MG63 (cell line): ENCODE measurements around the gene CENPE. TPM values are rescaled to one million over a fixed set of nuclear protein-coding genes. Genes with fewer than 3 reads are reported as not detected.

Source experiments
- DNase-seq: peaks from one replicate; pipeline ENCODE4 v3.0.0-alpha.2; 2020
- H3K27me3 ChIP-seq: fragments of 250-450 bp; sonication (Bioruptor Pico); 2 replicates; pipeline ENCODE4 v1.5.1; 2020; ENCODE audit warnings: mild to moderate bottlenecking, moderate library complexity
- H3K36me3 ChIP-seq: fragments of 250-450 bp; sonication (Bioruptor Pico); 2 replicates; pipeline ENCODE4 v1.5.1; 2020; ENCODE audit warnings: mild to moderate bottlenecking, moderate library complexity
- H3K4me3 ChIP-seq: fragments of 250-450 bp; sonication (Bioruptor Pico); 2 replicates; pipeline ENCODE4 v1.5.1; 2020; ENCODE audit warnings: mild to moderate bottlenecking, moderate library complexity
- H3K9me3 ChIP-seq: fragments of 250-450 bp; sonication (Bioruptor Pico); 2 replicates; pipeline ENCODE4 v1.5.1; 2020; ENCODE audit warnings: mild to moderate bottlenecking, moderate library complexity
- total RNA-seq: library from RNA; depleted of rRNA; stranded (reverse); fragments of >200 nt; shearing (Covaris generic); gene quantifications from 2 replicates; pipeline ENCODE4 v1.2.3, GENCODE V29; 2014; ENCODE audit warnings: low replicate concordance

Gene CENPE
- total RNA-seq, 1 experiment from 2014 or later: 7.5 TPM

GRCh38 chr4:103098756-103099440, 99.2 kb downstream of the CENPE start:
- Histone ChIP-seq H3K9me3 (no peaks in the 10 kb centered on the region), H3K4me3 (peak overlapping the region; percentile 32; the same call in 1 of the 2 replicates), H3K27me3 (no peaks in the 10 kb centered on the region), H3K36me3 (no peaks in the 10 kb centered on the region)
- DNase-seq: no peak

DNA sequence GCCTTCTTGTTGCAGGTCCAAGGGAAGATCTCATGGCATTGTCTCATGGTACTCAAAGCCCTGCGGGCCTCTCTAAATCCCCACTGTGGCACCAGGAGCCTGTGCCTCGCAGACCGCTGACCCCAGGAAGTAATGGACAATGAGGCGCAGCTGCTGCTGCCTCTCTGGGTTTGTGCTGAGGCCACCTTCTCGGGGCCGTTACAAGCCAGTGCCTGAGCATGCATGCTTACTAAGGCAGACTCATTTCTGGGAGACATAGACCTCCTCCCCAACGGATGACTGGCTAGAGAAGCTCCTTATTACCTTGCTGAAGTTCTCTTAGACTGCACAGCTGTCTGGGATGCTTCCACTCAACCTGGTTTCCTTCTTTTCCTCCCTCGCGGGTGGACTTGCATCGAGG, 99.8 kb downstream of the CENPE start:
- Histone ChIP-seq H3K9me3 (no peaks in the 10 kb centered on the region), H3K4me3 (no peak overlapping the region), H3K27me3 (no peaks in the 10 kb centered on the region), H3K36me3 (no peaks in the 10 kb centered on the region)
- DNase-seq: no peak

DNA sequence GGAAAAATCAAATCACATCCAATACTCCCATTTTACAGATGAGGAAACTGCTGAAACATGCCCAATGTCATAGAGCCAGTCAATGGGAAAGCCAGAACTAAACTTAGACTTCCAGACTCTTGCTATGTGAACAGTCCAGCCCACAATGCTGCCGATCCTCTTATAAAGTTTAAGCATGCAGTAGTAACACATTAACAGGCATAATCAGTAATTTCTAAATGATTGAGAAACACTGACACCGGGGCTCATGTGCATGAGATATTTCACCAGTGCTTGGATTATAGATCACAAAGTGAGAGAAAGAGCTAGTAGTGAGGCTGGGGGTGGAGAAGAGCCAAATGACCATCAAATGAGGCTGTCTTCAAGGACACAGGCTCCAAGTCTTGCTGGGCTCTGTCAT, 101.0 kb downstream of the CENPE start:
- no peak overlapping the region for H3K4me3 ChIP-seq
- no peak for DNase-seq
- H3K9me3 ChIP-seq: no peaks in the 10 kb centered on the region
- H3K36me3 ChIP-seq: no peaks in the 10 kb centered on the region
- no peaks in the 10 kb centered on the region for H3K27me3 ChIP-seq

- no peak for DNase-seq
- no peaks in the 10 kb centered on the region for H3K36me3 ChIP-seq
- H3K9me3 ChIP-seq: no peaks in the 10 kb centered on the region
- no peak overlapping the region for H3K4me3 ChIP-seq
- no peaks in the 10 kb centered on the region for H3K27me3 ChIP-seq
These were observed 103.1 kb downstream of the CENPE start for GRCh38 chr4:103095080-103095479.

DNA sequence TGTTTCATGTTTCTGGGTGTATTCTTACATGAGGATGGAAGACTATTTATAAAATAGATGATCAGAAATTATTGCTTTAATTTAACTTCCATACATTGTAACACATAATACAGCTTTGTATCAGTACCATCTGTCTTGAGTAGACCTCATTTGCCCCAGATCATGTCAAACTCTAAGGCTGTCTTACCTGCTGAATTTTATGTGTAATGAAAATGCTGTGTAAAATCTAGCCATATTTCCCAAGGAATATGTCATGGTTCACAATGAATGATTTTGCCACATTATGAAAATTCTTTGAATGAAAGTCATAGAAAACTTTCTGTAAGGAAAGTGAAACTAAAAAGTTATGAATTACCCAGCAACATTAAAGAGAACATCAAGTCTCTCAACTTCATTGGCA, 105.9 kb downstream of the CENPE start:
- DNase-seq: no peak
- Histone ChIP-seq H3K27me3 (no peaks in the 10 kb centered on the region), H3K36me3 (no peaks in the 10 kb centered on the region), H3K9me3 (no peaks in the 10 kb centered on the region), H3K4me3 (no peak overlapping the region)

GRCh38 chr4:103091601-103092223, 106.4 kb downstream of the CENPE start:
- Histone ChIP-seq H3K4me3 (no peak overlapping the region), H3K36me3 (no peaks in the 10 kb centered on the region), H3K27me3 (no peaks in the 10 kb centered on the region), H3K9me3 (no peaks in the 10 kb centered on the region)
- DNase-seq: no peak

- no peaks in the 10 kb centered on the region for H3K27me3 ChIP-seq
- H3K4me3 ChIP-seq: no peak overlapping the region
- no peaks in the 10 kb centered on the region for H3K9me3 ChIP-seq
- H3K36me3 ChIP-seq: no peaks in the 10 kb centered on the region
- DNase-seq: no peak
These were observed 108.7 kb downstream of the CENPE start for GRCh38 chr4:103089481-103089880.

- no peak for DNase-seq
- Histone ChIP-seq H3K4me3 (no peak overlapping the region), H3K27me3 (no peaks in the 10 kb centered on the region), H3K36me3 (no peaks in the 10 kb centered on the region), H3K9me3 (no peaks in the 10 kb centered on the region)
These were observed 111.6 kb downstream of the CENPE start for GRCh38 chr4:103086551-103086950.

DNA sequence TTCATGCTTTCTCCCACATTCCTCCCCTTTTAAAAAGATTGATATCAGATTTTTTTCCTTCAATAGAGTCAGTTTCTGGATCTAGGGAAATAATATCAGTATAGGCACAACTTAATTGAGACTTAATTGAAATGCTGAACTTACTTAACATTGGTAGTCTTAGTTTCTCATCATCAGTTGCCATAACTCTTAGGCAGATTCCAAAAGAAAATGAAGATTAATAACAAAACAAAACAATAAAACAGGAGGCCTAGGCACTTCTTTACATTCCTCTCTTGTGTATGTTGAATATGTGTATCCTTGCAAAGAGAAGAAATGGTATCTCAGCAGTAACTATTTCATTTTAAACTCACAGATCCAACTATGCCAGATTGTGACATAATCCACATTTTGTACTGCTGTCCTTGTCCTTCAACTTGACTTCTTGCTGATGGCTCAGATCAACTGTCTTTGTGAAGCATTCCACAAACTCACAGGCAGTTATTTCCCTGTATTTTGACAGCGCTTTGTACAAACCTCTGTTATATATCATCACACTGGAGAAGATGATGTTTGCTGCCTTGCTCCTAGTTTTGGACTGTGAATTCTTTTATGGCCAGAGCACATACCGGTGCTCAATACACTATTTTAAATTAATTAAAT, 112.5 kb downstream of the CENPE start:
- DNase-seq: no peak
- Histone ChIP-seq H3K9me3 (no peaks in the 10 kb centered on the region), H3K27me3 (no peaks in the 10 kb centered on the region), H3K4me3 (no peak overlapping the region), H3K36me3 (no peaks in the 10 kb centered on the region)

- Histone ChIP-seq H3K9me3 (no peaks in the 10 kb centered on the region), H3K4me3 (no peak overlapping the region), H3K27me3 (no peaks in the 10 kb centered on the region), H3K36me3 (no peaks in the 10 kb centered on the region)
- no peak for DNase-seq
These were observed 118.5 kb downstream of the CENPE start for GRCh38 chr4:103079621-103080020.

GRCh38 chr4:103076747-103077347, 121.3 kb downstream of the CENPE start, which contains the start of gene SLC9B2:
Gene SLC9B2 (minus strand): TSS chr4:103076761. CDS start chr4:103067550, 9,211 bp downstream.
- Histone ChIP-seq H3K36me3 (no peaks in the 10 kb centered on the region), H3K9me3 (no peaks in the 10 kb centered on the region), H3K27me3 (no peaks in the 10 kb centered on the region), H3K4me3 (peak within 1 kb of the TSS; percentile 63)
- DNase-seq: no peak

- peak; percentile 65 for DNase-seq
- Histone ChIP-seq H3K27me3 (no peaks in the 10 kb centered on the region), H3K4me3 (peak overlapping the region; percentile 63), H3K9me3 (no peaks in the 10 kb centered on the region), H3K36me3 (no peaks in the 10 kb centered on the region)
These were observed 122.0 kb downstream of the CENPE start for GRCh38 chr4:103075894-103076746.

DNA sequence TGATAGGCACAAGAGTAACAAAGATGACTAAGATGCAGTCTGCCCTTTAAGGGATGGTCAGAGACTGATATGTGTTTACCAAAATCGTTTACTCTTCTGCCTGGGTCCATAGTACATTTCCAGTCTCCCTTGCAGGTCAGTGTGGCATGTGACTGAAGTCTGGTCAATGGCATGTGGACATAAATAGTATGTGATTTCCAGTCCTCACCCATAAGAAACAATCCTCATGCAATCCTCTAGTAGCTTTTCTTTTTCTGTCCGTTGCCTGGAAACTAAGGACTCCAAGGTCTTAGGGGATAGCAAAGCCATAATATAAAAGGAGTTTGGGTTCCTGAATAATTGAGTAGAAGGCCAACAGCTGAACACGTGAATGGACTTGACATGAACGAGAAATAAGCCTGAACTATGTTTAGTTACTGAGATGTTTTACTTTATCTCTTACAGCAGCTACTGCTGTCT, 122.7 kb downstream of the CENPE start:
- no peaks in the 10 kb centered on the region for H3K9me3 ChIP-seq
- no peak for DNase-seq
- H3K4me3 ChIP-seq: peak overlapping the region; percentile 63
- H3K27me3 ChIP-seq: no peaks in the 10 kb centered on the region
- no peaks in the 10 kb centered on the region for H3K36me3 ChIP-seq

DNA sequence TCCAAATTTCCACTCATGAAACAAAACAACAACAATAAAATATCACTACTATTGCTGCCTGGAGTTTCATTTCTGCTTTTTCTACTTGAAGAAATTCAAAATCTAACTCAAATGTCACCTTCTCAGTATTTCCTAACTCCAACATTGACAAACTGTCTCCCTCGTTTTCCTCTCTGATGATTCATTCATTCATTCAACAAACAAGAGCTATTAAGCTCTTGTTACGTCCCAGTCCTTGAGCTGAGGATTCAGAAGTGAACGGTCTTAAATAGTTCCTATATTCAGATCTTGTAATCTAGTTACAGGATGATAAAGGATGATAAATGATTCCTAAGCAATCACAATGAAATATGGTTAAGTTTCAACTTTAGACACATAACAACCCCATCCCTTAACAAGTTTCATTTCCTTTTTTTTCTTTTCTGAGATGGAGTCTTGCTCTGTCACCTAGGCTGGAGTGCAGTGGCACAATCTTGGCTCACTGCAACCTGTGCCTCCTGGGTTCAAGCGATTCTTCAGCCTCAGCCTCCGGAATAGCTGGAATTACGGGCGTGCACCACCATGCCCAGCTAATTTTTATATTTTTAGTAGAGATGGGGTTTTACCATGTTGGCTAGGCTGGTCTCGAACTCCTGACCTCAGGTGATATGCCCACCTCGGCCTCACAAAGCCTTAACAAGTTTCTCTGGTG, 123.3 kb downstream of the CENPE start:
- H3K36me3 ChIP-seq: no peaks in the 10 kb centered on the region
- H3K4me3 ChIP-seq: peak overlapping the region; percentile 63; the same call in 1 of the 2 replicates
- no peaks in the 10 kb centered on the region for H3K27me3 ChIP-seq
- H3K9me3 ChIP-seq: no peaks in the 10 kb centered on the region
- no peak for DNase-seq

DNA sequence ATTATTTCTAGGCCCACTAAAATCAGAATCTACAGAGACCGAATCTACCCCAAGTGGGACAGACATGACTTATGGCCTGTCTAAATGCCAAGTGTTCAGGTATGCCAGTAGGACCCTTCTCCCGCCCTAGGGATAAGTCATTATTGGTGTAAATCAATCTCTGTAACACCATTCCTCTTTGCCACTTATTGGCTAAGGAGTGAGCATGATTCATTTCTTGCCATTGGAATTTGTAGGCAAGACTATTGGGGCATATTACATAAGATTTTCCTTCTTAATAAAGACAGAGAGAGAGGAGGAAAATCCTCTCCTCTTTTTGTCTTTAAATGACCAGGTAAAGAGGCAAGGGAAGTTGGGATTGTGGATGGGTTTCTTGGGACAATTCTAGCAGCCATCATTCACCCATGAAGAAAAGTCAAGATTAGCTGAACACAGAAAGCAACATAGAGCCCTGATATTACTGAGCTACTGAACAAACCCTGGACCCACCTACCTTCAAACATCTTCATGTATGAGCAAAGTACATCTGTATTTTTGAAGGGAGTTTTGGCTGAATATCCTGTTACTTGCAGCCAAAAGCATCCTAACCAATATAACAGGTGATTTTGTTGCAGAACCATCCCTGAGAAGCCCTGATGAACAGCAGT, 124.2 kb downstream of the CENPE start:
- no peaks in the 10 kb centered on the region for H3K27me3 ChIP-seq
- no peaks in the 10 kb centered on the region for H3K36me3 ChIP-seq
- H3K9me3 ChIP-seq: no peaks in the 10 kb centered on the region
- DNase-seq: no peak
- H3K4me3 ChIP-seq: no peak overlapping the region
